Endodermal cell (in vitro differentiated cells): ENCODE results near the gene VWA8. TPM values are rescaled to one million over a fixed set of nuclear protein-coding genes. Genes with fewer than 3 reads are reported as not detected.
"Not testable (repeated sequence)": the region's sequence is repeated elsewhere in the genome, so short reads cannot be mapped to it uniquely, and the experiment has no call there.

Experiments
- DNase-seq: peaks from one replicate; pipeline ENCODE4 v3.0.0-alpha.2; 2017
- H3K27ac ChIP-seq: 2 replicates; pipeline ENCODE4 v1.5.1; 2013; ENCODE audit warnings: mild to moderate bottlenecking, low read depth, low read length, moderate library complexity
- H3K27me3 ChIP-seq: 2 replicates; pipeline ENCODE4 v1.6.1; 2013; ENCODE audit warnings: mild to moderate bottlenecking, low read length, moderate library complexity; ENCODE audit not compliant: insufficient read depth, control insufficient read depth, poor library complexity, severe bottlenecking
- H3K36me3 ChIP-seq: 2 replicates; pipeline ENCODE4 v1.7.0; 2013; ENCODE audit warnings: mild to moderate bottlenecking, low read length, moderate library complexity; ENCODE audit not compliant: control insufficient read depth, insufficient read depth
- H3K4me1 ChIP-seq: one replicate; pipeline ENCODE4 v1.7.0; 2013; ENCODE audit warnings: low read length; ENCODE audit not compliant: control insufficient read depth, insufficient read depth
- H3K4me3 ChIP-seq: 2 replicates; pipeline ENCODE4 v1.5.1; 2013; ENCODE audit warnings: mild to moderate bottlenecking, low read length, moderate library complexity
- H3K9ac ChIP-seq: 2 replicates; pipeline ENCODE4 v1.6.1; 2013; ENCODE audit warnings: mild to moderate bottlenecking, low read length, moderate library complexity; ENCODE audit not compliant: poor library complexity, severe bottlenecking; ENCODE audit errors: extremely low read depth
- H3K9me3 ChIP-seq: 2 replicates; pipeline ENCODE4 v1.6.1; 2013; ENCODE audit warnings: mild to moderate bottlenecking, low read length, moderate library complexity; ENCODE audit not compliant: control insufficient read depth
- H3K27ac Mint-ChIP-seq: 2 replicates; pipeline ENCODE4 v1.8.0; 2020; ENCODE audit warnings: mixed read lengths
- H3K27me3 Mint-ChIP-seq: 2 replicates; pipeline ENCODE4 v1.8.0; 2021; ENCODE audit warnings: mild to moderate bottlenecking, mixed read lengths; ENCODE audit not compliant: insufficient read depth
- H3K36me3 Mint-ChIP-seq: 2 replicates; pipeline ENCODE4 v1.8.0; 2020; ENCODE audit warnings: low read depth, mixed read lengths
- H3K4me1 Mint-ChIP-seq: 2 replicates; pipeline ENCODE4 v1.8.0; 2020; ENCODE audit warnings: mixed read lengths
- H3K4me3 Mint-ChIP-seq: 2 replicates; pipeline ENCODE4 v1.8.0; 2020; ENCODE audit warnings: mild to moderate bottlenecking, moderate library complexity, mixed read lengths
- H3K9me3 Mint-ChIP-seq: 2 replicates; pipeline ENCODE4 v1.8.0; 2020; ENCODE audit warnings: mild to moderate bottlenecking, mixed read lengths
- CTCF ChIP-seq: fragments of 200-600 bp; sonication (generic); conservative IDR thresholded peaks from 2 replicates; pipeline ENCODE4 v1.5.0; 2021; ENCODE audit warnings: antibody characterized with exemption, mild to moderate bottlenecking
- WGBS, 2 experiments: methylation state at CpG; one replicate each; pipeline versions ENCODE4 v1.1.5 to v1.1.7; 2013; ENCODE audit warnings: missing lambda C conversion rate in 2 of 2, mixed read lengths in 1 of 2; ENCODE audit not compliant: insufficient coverage in 1 of 2, insufficient read length in 1 of 2; 5-methylcytosine and 5-hydroxymethylcytosine counted together
- total RNA-seq, 2 donors: library from RNA; stranded (reverse); fragmentation: NEBNext Ultra II Directional in 1 of 2; extraction: Animal tissue kit (Norgen Biotek cat#: 25700) in 1 of 2; gene quantifications; 2 replicates in 1 of 2; 3 replicates in 1 of 2; pipeline ENCODE4 v1.2.1, GENCODE V29; 2021

Gene VWA8
- total RNA-seq, 2 donors from 2014 or later, result 24.6 to 25.6 TPM

DNA sequence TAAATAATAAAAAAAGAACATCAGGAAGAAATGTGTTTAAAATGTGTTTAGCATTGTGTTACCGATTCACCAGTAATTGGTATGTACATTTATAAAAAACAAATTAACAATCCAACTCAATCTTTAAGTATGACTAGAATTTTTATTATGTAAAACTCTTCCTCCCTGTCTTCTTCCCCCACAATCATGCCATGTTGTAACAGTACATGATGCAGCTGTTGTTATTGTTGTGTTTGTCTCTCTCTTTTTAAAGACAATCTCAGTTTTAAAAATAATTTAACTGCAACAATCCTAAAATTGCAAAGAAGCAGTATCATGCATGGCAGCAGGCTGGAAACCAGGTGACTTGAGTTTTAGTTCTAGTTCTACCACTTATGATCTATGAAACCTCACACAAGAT is 323.3 kb downstream of the VWA8 start:
- Mint-ChIP-seq H3K36me3 (no peaks in the 10 kb centered on the region), H3K27ac (no peak overlapping the region), H3K4me3 (no peak overlapping the region), H3K9me3 (no peaks in the 10 kb centered on the region), H3K4me1 (peaks cover 5% of the 10 kb centered on the region), H3K27me3 (no peaks in the 10 kb centered on the region)
- Histone ChIP-seq H3K9me3 (no peaks in the 10 kb centered on the region), H3K4me3 (no peak overlapping the region), H3K4me1 (no peaks in the 10 kb centered on the region), H3K27ac (no peak overlapping the region), H3K27me3 (no peaks in the 10 kb centered on the region), H3K9ac (no peak overlapping the region), H3K36me3 (no peaks in the 10 kb centered on the region)
- no CpG with 5 or more reads among the region's 1 CpG for WGBS, 2 experiments
- TF ChIP-seq CTCF, result no peak
- DNase-seq, result no peak

DNA sequence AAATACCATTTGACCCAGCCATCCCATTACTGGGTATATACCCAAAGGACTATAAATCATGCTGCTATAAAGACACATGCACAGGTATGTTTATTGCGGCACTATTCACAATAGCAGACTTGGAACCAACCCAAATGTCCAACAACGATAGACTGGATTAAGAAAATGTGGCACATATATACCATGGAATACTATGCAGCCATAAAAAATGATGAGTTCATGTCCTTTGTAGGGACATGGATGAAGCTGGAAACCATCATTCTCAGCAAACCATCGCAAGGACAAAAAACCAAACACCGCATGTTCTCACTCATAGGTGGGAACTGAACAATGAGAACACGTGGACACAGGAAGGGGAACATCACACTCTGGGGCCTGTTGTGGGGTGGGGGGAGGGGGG is 323.9 kb downstream of the VWA8 start:
- not testable (repeated sequence) for H3K36me3 Mint-ChIP-seq

DNA sequence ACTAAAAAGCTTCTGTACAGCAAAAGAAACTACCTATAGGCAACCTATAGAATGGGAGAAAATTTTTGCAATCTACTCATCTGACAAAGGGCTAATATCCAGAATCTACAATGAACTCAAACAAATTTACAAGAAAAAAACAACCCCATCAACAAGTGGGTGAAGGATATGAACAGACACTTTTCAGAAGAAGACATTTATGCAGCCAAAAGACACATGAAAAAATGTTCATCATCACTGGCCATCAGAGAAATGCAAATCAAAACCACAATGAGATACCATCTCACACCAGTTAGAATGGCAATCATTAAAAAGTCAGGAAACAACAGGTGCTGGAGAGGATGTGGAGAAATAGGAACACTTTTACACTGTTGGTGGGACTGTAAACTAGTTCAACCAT is 324.3 kb downstream of the VWA8 start:
- H3K4me1 Mint-ChIP-seq, H3K9ac ChIP-seq, H3K4me3 ChIP-seq, H3K27ac Mint-ChIP-seq, H3K9me3 Mint-ChIP-seq, H3K27me3 ChIP-seq, H3K36me3 Mint-ChIP-seq, H3K27me3 Mint-ChIP-seq, H3K4me1 ChIP-seq, H3K36me3 ChIP-seq, H3K4me3 Mint-ChIP-seq, H3K9me3 ChIP-seq, H3K27ac ChIP-seq, DNase-seq: not testable (repeated sequence)

More for the DNA sequence above, 323.9 kb downstream of the VWA8 start:
- not testable (repeated sequence) for H3K9ac ChIP-seq, H3K27ac ChIP-seq, H3K4me1 ChIP-seq, H3K4me1 Mint-ChIP-seq, H3K27ac Mint-ChIP-seq, DNase-seq, H3K27me3 Mint-ChIP-seq, H3K9me3 Mint-ChIP-seq, H3K4me3 ChIP-seq, H3K4me3 Mint-ChIP-seq, H3K36me3 ChIP-seq, H3K27me3 ChIP-seq, H3K9me3 ChIP-seq
- WGBS, 2 experiments, result 100% methylated on average over 2 of the region's 5 CpGs; no CpG with 5 or more reads in 1 of the 2 experiments

DNA sequence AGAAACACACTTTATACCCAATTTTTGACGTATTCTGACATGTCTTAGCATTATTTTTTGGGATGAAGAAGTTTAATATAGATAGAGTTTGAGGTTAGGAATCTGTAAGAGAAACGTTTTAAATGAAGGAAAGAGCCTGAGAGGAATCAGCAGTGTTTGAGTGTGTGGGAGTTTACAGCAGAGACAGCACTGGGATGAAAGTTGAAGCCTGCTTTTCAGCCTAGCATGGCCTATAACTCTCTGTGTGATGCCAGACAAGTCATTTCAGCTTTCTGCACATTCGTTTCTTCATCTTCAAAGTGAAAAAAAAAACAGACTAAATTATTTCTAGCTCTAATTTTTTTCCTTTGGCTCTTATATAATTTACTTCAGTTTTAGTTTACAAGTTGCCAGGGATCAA is 326.5 kb downstream of the VWA8 start:
- no peak for DNase-seq
- no peak overlapping the region for H3K4me3 ChIP-seq
- H3K4me1 Mint-ChIP-seq, result peaks cover 3% of the 10 kb centered on the region
- 88 to 90% methylated on average over 1 to 3 of the region's 3 CpGs for WGBS, 2 experiments
- no peak overlapping the region for H3K9ac ChIP-seq
- H3K27ac ChIP-seq, result no peak overlapping the region
- H3K9me3 Mint-ChIP-seq, result no peaks in the 10 kb centered on the region
- no peaks in the 10 kb centered on the region for H3K27me3 Mint-ChIP-seq
- H3K4me1 ChIP-seq, result no peaks in the 10 kb centered on the region
- no peaks in the 10 kb centered on the region for H3K36me3 Mint-ChIP-seq
- no peak overlapping the region for H3K27ac Mint-ChIP-seq
- no peaks in the 10 kb centered on the region for H3K36me3 ChIP-seq
- no peaks in the 10 kb centered on the region for H3K27me3 ChIP-seq
- no peak for TF ChIP-seq CTCF
- no peak overlapping the region for H3K4me3 Mint-ChIP-seq
- no peaks in the 10 kb centered on the region for H3K9me3 ChIP-seq
